OCI-LY1 (cell line): ENCODE data around the gene EXOC6B.

ENCODE experiments used
- H2AFZ ChIP-seq: fragments of 200-600 bp; sonication (generic), shearing (Covaris generic); 2 replicates; pipeline ENCODE4 v1.6.0; 2014; ENCODE audit warnings: antibody characterized with exemption, mild to moderate bottlenecking, low read length
- H3F3A ChIP-seq: fragments of 200-600 bp; sonication (generic), shearing (Covaris generic); 2 replicates; pipeline ENCODE4 v1.6.0; 2014; ENCODE audit warnings: mild to moderate bottlenecking, antibody characterized with exemption, low read length, moderate library complexity; ENCODE audit not compliant: insufficient read depth
- H3K27ac ChIP-seq: fragments of 200-600 bp; sonication (generic); 2 replicates; pipeline ENCODE4 v1.5.1; 2014; ENCODE audit warnings: low read length, mixed run types, mild to moderate bottlenecking, low read depth; ENCODE audit not compliant: poor library complexity, severe bottlenecking
- H3K27me3 ChIP-seq: fragments of 200-600 bp; sonication (generic); 2 replicates; pipeline ENCODE4 v1.6.0; 2014; ENCODE audit warnings: antibody characterized with exemption, mild to moderate bottlenecking, low read length, moderate library complexity; ENCODE audit not compliant: insufficient read depth
- H3K36me3 ChIP-seq: fragments of 200-600 bp; sonication (generic); 2 replicates; pipeline ENCODE4 v1.6.1; 2014; ENCODE audit warnings: mild to moderate bottlenecking, antibody characterized with exemption, low read length, moderate library complexity, mixed read lengths; ENCODE audit not compliant: insufficient read depth
- H3K4me1 ChIP-seq: fragments of 200-600 bp; sonication (generic); 2 replicates; pipeline ENCODE4 v1.5.1; 2014; ENCODE audit warnings: mild to moderate bottlenecking, low read length, moderate library complexity; ENCODE audit not compliant: insufficient read depth, severe bottlenecking
- H3K4me2 ChIP-seq: fragments of 200-600 bp; sonication (generic), shearing (Covaris generic); 2 replicates; pipeline ENCODE4 v1.6.1; 2014; ENCODE audit warnings: low read length
- H3K4me3 ChIP-seq: fragments of 200-600 bp; sonication (generic); 2 replicates; pipeline ENCODE4 v1.5.1; 2014; ENCODE audit warnings: low read length, low read depth, mild to moderate bottlenecking, mixed read lengths; ENCODE audit not compliant: poor library complexity, severe bottlenecking
- H3K79me2 ChIP-seq: fragments of 200-600 bp; shearing (Covaris generic); 2 replicates; pipeline ENCODE4 v1.6.1; 2016; ENCODE audit warnings: mixed run types, low read length, mixed read lengths; ENCODE audit not compliant: insufficient read depth
- H3K9ac ChIP-seq: fragments of 200-600 bp; sonication (generic), shearing (Covaris generic); 2 replicates; pipeline ENCODE4 v1.6.1; 2014; ENCODE audit warnings: mild to moderate bottlenecking, low read length, mixed read lengths
- H3K9me2 ChIP-seq: fragments of 200-600 bp; sonication (generic), shearing (Covaris generic); 2 replicates; pipeline ENCODE4 v1.6.1; 2014; ENCODE audit warnings: low read depth, mild to moderate bottlenecking, low read length, mixed read lengths
- H3K9me3 ChIP-seq: fragments of 200-600 bp; shearing (Covaris generic); 2 replicates; pipeline ENCODE4 v1.6.1; 2014; ENCODE audit warnings: low read length, mixed read lengths
- H4K20me1 ChIP-seq: fragments of 200-600 bp; sonication (generic), shearing (Covaris generic); 2 replicates; pipeline ENCODE4 v1.6.0; 2016; ENCODE audit warnings: mild to moderate bottlenecking, low read length; ENCODE audit not compliant: insufficient read depth
- CTCF ChIP-seq: fragments of 200-600 bp; sonication (generic), shearing (Covaris generic); IDR thresholded peaks from 2 replicates; pipeline ENCODE4 v1.5.1; 2017; ENCODE audit warnings: mild to moderate bottlenecking, antibody characterized with exemption, low read length, moderate library complexity, mixed read lengths
- EZH2 ChIP-seq: fragments of 200-600 bp; sonication (generic), shearing (Covaris generic); IDR thresholded peaks from 2 replicates; pipeline ENCODE4 v1.8.0; 2017; ENCODE audit warnings: borderline replicate concordance, mixed run types, mild to moderate bottlenecking, antibody characterized with exemption, low read length, moderate library complexity, mixed read lengths

The EXOC6B gene

GRCh38 chr2:72238311-72238710 lies 587.5 kb downstream of the EXOC6B start:
- no peaks in the 10 kb centered on the region for H3K27me3 ChIP-seq
- H3K79me2 ChIP-seq = no peaks in the 10 kb centered on the region
- no peaks in the 10 kb centered on the region for H3K36me3 ChIP-seq
- no peak overlapping the region for H2AFZ ChIP-seq
- H3K27ac ChIP-seq = no peak overlapping the region
- TF ChIP-seq CTCF (no peak), EZH2 (no peak)
- H3K9ac ChIP-seq = no peak overlapping the region
- H3F3A ChIP-seq = no peaks in the 10 kb centered on the region
- H3K4me1 ChIP-seq = no peaks in the 10 kb centered on the region
- H4K20me1 ChIP-seq = no peaks in the 10 kb centered on the region
- no peak overlapping the region for H3K4me3 ChIP-seq
- H3K9me3 ChIP-seq = no peaks in the 10 kb centered on the region
- H3K9me2 ChIP-seq = no peaks in the 10 kb centered on the region
- H3K4me2 ChIP-seq = no peak overlapping the region

DNA sequence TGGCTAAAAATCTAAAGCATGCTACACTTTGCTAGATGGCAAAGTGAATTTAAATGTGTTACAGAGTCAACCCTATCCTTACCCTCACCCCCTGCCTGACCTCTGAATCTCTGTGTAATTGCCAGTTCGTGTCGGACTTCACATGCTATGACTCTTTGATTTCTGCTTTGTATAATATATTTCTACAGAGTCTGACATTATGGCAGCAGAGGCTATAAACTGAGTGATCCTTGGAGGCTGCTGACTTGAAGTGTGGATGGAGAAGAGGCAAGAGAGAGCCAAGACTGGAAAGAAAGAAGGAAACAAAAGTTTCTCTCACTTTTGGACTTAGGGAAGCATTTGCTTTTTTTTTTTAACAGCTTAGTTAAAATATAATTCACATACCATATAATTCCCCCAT lies 588.3 kb downstream of the EXOC6B start:
- no peaks in the 10 kb centered on the region for H3F3A ChIP-seq
- H3K79me2 ChIP-seq = no peaks in the 10 kb centered on the region
- no peaks in the 10 kb centered on the region for H3K9me3 ChIP-seq
- H3K4me2 ChIP-seq = no peak overlapping the region
- H3K4me3 ChIP-seq = no peak overlapping the region
- H3K9ac ChIP-seq = no peak overlapping the region
- no peaks in the 10 kb centered on the region for H3K36me3 ChIP-seq
- no peaks in the 10 kb centered on the region for H3K27me3 ChIP-seq
- TF ChIP-seq EZH2 = no peak
- TF ChIP-seq CTCF = no peak
- H3K27ac ChIP-seq = no peak overlapping the region
- no peak overlapping the region for H2AFZ ChIP-seq
- H3K4me1 ChIP-seq = no peaks in the 10 kb centered on the region
- no peaks in the 10 kb centered on the region for H3K9me2 ChIP-seq
- no peaks in the 10 kb centered on the region for H4K20me1 ChIP-seq

DNA sequence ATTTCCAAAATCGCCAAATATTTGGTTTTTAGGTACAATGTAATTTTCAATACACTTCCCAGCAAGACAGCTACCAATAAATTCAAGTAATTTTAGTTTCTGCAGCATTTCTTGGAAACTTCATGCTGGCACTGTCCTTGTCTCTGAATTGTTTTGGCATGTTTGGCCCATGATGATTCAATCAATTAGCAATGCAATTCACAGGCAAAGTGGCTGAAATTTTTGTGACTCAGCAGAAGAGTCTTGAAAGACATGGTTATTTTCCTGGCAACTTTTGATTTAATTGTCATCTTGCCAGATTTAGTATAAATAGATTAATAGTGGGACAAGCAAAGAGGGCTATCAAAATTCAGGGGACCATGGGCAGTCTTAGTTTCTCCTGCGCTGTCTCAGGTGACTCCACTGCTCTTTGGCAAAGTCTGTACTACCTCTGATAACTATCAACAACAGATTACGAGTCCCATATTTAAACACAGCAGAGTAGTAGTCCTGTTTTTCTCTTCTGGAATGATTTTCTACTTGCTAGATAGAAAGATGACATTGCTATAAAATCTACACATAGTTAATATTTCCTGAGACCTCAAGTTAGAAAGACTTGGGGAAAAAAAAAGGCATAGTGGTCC lies 589.3 kb downstream of the EXOC6B start:
- no peak overlapping the region for H3K9ac ChIP-seq
- no peaks in the 10 kb centered on the region for H3K27me3 ChIP-seq
- no peaks in the 10 kb centered on the region for H4K20me1 ChIP-seq
- no peaks in the 10 kb centered on the region for H3K9me3 ChIP-seq
- no peak overlapping the region for H3K27ac ChIP-seq
- H3F3A ChIP-seq = no peaks in the 10 kb centered on the region
- TF ChIP-seq EZH2 (no peak), CTCF (no peak)
- no peak overlapping the region for H2AFZ ChIP-seq
- no peak overlapping the region for H3K4me3 ChIP-seq
- no peaks in the 10 kb centered on the region for H3K36me3 ChIP-seq
- H3K79me2 ChIP-seq = no peaks in the 10 kb centered on the region
- no peaks in the 10 kb centered on the region for H3K9me2 ChIP-seq
- H3K4me1 ChIP-seq = no peaks in the 10 kb centered on the region
- no peak overlapping the region for H3K4me2 ChIP-seq
